Ascending aorta (tissue), 2 donors: Measurements from ENCODE around the gene SGO1. TPM values are rescaled to one million over a fixed set of nuclear protein-coding genes. Genes with fewer than 3 reads are reported as not detected.
"Not testable (repeated sequence)": the region's sequence is repeated elsewhere in the genome, so short reads cannot be mapped to it uniquely, and the experiment has no call there.

Experiments used
- DNase-seq, 2 donors: peaks; one replicate each; pipeline ENCODE4 v3.0.0-alpha.2; 2019; ENCODE audit warnings: low spot score in 2 of 2
- H3K27ac ChIP-seq, 2 donors: fragments of 200-600 bp; sonication (generic); one replicate each; pipeline ENCODE4 v1.5.1; 2016 to 2017; ENCODE audit warnings: mild to moderate bottlenecking in 1 of 2
- H3K27me3 ChIP-seq: fragments of 200-600 bp; sonication (generic); one replicate; pipeline ENCODE4 v1.5.1; 2017
- H3K36me3 ChIP-seq, 2 donors: fragments of 200-600 bp; sonication (generic); one replicate each; pipeline ENCODE4 v1.5.1; 2016
- H3K4me1 ChIP-seq, 2 donors: fragments of 200-600 bp; sonication (generic); one replicate each; pipeline ENCODE4 v1.5.1; 2016 to 2017; ENCODE audit warnings: mild to moderate bottlenecking in 1 of 2
- H3K4me3 ChIP-seq, 2 donors: fragments of 200-600 bp; sonication (generic); one replicate each; pipeline ENCODE4 v1.5.1; 2016 to 2017; ENCODE audit warnings: mild to moderate bottlenecking in 1 of 2
- H3K9me3 ChIP-seq, 2 donors: fragments of 200-600 bp; sonication (generic); one replicate each; pipeline ENCODE4 v1.5.1; 2016
- intact Hi-C: fragments of 100-400 bp; cut with DNase I; formaldehyde crosslinking; loops from one replicate; pipeline ENCODE4 v1.15.1; 2023
- total RNA-seq: library from RNA; depleted of rRNA; stranded (reverse); fragments of >200 nt; gene quantifications from one replicate; pipeline ENCODE4 v1.1.0, GENCODE V29; 2016
- TF ChIP-seq, protein P1 (sequence below), 3 experiments: fragments of 200-600 bp in 2 of 3; fragments of 450-650 bp in 1 of 3; sonication (generic) in 2 of 3; IDR thresholded peaks; one replicate each; pipeline ENCODE4 v1.5.1; 2016 to 2019; ENCODE audit warnings: antibody characterized with exemption in 3 of 3, mild to moderate bottlenecking in 1 of 3, moderate library complexity in 1 of 3

Gene SGO1
- total RNA-seq, 1 donor from 2014 or later, result not detected

DNA sequence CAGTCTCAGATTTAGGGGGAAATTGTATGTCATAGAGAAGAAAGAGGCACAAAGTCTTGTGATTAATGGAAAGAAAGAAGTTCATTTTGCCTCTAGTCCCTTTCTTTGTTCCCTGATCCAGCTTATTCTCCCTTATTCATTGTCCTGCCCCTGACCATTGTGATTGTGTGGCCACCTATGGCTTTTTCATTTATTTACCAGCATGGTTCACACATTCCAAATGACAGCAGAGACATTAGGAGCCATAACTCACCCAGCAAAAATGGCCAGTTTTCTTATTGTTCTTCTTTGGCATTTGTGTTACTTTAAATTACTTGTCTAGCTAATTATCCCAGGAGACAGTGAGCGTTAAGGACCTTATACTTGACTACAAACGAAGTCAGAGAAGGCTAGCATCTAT lies 36.3 kb upstream of the SGO1 start:
- DNase-seq, result no peak
- Histone ChIP-seq H3K36me3 (no peaks in the 10 kb centered on the region), H3K9me3 (no peaks in the 10 kb centered on the region), H3K4me3 (no peak overlapping the region), H3K4me1 (no peaks in the 10 kb centered on the region), H3K27ac (no peak overlapping the region), H3K27me3 (no peaks in the 10 kb centered on the region)
- TF ChIP-seq, protein P1, sequence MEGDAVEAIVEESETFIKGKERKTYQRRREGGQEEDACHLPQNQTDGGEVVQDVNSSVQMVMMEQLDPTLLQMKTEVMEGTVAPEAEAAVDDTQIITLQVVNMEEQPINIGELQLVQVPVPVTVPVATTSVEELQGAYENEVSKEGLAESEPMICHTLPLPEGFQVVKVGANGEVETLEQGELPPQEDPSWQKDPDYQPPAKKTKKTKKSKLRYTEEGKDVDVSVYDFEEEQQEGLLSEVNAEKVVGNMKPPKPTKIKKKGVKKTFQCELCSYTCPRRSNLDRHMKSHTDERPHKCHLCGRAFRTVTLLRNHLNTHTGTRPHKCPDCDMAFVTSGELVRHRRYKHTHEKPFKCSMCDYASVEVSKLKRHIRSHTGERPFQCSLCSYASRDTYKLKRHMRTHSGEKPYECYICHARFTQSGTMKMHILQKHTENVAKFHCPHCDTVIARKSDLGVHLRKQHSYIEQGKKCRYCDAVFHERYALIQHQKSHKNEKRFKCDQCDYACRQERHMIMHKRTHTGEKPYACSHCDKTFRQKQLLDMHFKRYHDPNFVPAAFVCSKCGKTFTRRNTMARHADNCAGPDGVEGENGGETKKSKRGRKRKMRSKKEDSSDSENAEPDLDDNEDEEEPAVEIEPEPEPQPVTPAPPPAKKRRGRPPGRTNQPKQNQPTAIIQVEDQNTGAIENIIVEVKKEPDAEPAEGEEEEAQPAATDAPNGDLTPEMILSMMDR (IDR thresholded peaks at IDR 0.05), result no peak
- intact Hi-C loops, result loop anchor here (10.0 kb wide), 1 partner anchor 1893 kb away; no protein-coding TSS in a partner anchor

DNA sequence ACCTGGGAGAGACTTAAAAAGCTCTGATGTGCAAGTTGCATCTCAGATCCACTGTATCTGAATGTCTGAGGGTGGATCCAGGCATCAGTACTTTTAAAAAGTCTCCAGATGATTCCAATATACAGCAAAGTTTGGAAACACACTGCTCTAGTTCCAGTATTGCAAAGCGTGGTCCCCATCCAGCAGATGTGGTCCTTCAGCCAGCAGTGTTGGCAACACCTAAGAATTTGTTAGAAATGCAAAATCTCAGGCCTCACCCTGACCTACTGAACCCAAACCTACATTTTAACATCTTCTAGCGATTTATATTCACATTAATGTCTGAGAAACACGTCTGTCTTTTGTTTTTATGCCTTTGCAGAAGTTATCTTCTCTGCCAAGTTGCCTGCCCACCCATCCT lies 32.2 kb upstream of the SGO1 start:
- TF ChIP-seq, protein P1 (IDR thresholded peaks at IDR 0.05), result no peak
- no peak overlapping the region for H3K4me3 ChIP-seq
- no peaks in the 10 kb centered on the region for H3K9me3 ChIP-seq
- no peak for DNase-seq
- H3K4me1 ChIP-seq, result no peaks in the 10 kb centered on the region
- H3K27ac ChIP-seq, result no peak overlapping the region
- no peaks in the 10 kb centered on the region for H3K27me3 ChIP-seq
- intact Hi-C loops, result no loop called here
- H3K36me3 ChIP-seq, result no peaks in the 10 kb centered on the region

DNA sequence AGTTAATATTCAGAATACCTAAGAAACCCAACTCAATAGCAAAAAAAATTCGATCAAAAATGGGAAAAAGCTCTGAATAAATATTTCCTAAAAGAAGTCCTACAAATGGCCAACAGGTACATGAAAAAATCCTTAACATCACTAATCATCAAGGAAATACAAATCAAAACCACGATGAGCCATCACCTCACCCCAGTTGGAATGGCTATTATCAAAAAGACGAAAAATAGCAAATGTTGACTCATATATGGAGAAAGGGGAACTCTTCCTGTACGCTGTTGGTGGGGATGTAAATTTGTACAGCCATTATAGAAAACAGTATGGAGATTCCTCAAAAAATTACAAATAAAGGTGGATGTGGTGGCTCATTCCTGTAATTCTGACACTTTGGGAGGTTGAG lies 29.6 kb upstream of the SGO1 start:
- H3K27me3 ChIP-seq, result no peaks in the 10 kb centered on the region
- no peak overlapping the region for H3K27ac ChIP-seq
- no peak overlapping the region for H3K4me3 ChIP-seq
- no peak for DNase-seq
- no peaks in the 10 kb centered on the region for H3K4me1 ChIP-seq
- TF ChIP-seq, protein P1 (IDR thresholded peaks at IDR 0.05), result no peak
- H3K36me3 ChIP-seq, result no peaks in the 10 kb centered on the region
- intact Hi-C loops, result no loop called here
- H3K9me3 ChIP-seq, result no peaks in the 10 kb centered on the region

DNA sequence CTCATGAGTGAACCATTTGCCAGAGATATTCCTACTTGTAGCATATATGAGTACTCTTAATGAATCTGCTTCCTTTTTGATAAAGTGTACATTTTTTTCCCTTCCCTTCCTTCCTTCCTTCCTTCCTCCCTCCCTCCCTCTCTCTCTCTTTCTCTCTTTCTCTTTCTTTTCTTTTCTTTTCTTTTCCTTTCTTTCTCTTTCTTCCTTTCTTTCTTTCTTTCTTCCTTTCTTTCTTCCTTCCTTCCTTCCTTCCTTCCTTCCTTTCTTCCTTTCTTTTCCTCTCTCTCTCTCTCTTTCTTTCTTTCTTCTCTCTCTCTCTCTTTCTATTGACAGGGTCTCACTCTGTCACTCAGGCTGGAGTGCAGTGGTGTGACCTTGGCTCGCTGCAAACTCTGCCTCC lies 27.5 kb upstream of the SGO1 start:
- H3K4me1 ChIP-seq, H3K36me3 ChIP-seq, H3K9me3 ChIP-seq, intact Hi-C loops, H3K4me3 ChIP-seq, DNase-seq, H3K27ac ChIP-seq, H3K27me3 ChIP-seq: not testable (repeated sequence)

DNA sequence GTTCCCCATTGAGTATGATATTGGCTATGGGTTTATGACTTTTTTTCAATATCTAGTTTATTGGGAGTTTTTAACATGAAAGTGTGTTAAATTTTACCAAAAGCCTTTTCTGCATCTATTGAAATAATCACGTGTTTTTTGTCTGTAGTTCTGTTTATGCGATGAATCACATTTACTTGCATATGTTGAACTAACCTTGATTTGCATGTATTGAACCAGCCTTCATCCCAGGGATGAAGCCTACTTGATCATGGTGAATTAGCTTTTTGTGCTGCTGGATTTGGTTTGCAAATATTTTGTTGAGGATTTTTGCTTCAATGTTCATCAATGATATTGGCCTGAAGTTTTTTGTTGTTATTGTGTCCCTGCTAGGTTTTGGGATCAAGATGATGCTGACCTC lies 21.9 kb upstream of the SGO1 start:
- H3K27me3 ChIP-seq, intact Hi-C loops, DNase-seq, H3K36me3 ChIP-seq, H3K4me1 ChIP-seq, H3K9me3 ChIP-seq, H3K27ac ChIP-seq, H3K4me3 ChIP-seq: not testable (repeated sequence)

DNA sequence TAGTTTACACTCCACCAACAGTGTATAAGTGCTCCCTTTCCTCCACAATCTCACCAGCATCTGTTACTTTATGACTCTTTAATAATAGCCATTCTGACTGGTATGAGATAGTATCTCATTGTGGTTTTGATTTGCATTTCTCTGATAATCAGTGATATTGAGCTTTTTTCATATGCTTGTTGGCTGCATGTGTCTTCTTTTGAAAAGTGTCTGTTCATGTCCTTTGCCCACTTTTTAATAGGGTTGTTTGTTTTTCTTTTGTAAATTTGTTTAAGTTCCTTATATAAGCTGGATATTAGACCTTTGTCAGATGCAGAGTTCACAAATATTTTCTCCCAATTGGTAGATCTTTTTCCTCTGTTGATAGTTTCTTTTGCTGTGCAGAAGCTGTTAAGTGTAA lies 19.9 kb upstream of the SGO1 start:
- intact Hi-C loops, H3K27me3 ChIP-seq, DNase-seq, H3K4me3 ChIP-seq, H3K27ac ChIP-seq, H3K36me3 ChIP-seq, H3K4me1 ChIP-seq, H3K9me3 ChIP-seq: not testable (repeated sequence)

DNA sequence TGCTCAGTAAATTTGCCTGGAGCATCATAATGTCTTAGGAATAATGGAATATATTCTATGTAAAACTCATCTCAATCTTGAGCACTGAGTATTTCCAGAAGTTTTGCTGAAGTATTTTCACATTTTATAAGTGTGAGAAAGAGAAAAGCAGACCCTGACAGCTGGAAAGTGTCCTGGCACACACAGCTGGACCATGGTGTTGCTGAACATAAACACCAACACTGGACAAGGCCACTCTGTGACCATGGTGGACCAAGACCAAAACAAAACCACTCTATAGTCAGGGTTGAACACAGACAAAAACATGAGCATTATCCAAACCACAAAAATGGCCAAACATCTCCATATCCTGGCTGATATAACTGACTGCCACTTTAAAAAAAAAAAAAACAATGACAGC lies 15.1 kb upstream of the SGO1 start:
- H3K4me3 ChIP-seq, result no peak overlapping the region
- no peaks in the 10 kb centered on the region for H3K9me3 ChIP-seq
- DNase-seq, result no peak
- H3K4me1 ChIP-seq, result no peaks in the 10 kb centered on the region
- intact Hi-C loops, result no loop called here
- H3K36me3 ChIP-seq, result no peaks in the 10 kb centered on the region
- no peak overlapping the region for H3K27ac ChIP-seq
- TF ChIP-seq, protein P1 (IDR thresholded peaks at IDR 0.05), result no peak
- H3K27me3 ChIP-seq, result no peaks in the 10 kb centered on the region
